NCI-H774 (cell line): ENCODE data around the gene SMCHD1.

ENCODE experiments used
- DNase-seq: peaks from one replicate; lab custom pipeline; 2025; lab: John Stamatoyannopoulos, UW

The SMCHD1 gene

DNA sequence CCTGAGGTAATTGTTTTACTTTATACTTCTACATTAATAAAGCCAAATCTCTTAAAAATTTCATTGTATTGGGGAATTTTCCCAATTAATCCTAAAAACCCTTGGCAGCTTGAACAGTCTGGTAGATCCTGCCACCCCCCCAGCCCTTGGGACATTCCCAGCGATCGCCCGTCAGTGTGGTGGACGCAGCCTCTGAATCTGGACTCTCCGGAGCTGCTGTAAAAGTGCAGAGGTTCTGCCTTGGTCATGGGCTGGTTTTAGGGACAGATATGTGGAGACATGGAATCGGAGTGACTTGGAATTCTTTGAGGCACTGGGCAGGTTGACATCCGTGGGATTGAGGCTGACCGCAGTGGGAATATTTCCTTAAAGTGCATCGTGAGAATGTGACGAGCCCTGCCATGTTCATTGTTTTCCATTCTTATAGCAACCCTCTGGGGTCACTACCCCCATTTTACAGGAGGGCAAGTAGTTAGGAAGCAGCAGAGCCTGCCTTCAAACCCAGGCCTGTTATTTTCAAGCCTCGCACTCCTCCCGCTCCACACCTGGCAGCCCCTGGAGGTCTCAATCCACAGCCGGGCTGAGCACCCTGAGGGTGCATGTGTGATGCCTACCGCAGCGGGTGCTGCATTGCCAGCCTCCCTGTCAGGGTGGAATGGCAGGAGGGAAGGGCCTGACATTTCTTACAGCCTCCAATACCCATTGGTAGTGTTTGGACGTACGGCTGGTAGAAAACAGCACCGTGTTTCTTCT lies 197.8 kb downstream of the SMCHD1 start:
- DNase-seq, result no peak

DNA sequence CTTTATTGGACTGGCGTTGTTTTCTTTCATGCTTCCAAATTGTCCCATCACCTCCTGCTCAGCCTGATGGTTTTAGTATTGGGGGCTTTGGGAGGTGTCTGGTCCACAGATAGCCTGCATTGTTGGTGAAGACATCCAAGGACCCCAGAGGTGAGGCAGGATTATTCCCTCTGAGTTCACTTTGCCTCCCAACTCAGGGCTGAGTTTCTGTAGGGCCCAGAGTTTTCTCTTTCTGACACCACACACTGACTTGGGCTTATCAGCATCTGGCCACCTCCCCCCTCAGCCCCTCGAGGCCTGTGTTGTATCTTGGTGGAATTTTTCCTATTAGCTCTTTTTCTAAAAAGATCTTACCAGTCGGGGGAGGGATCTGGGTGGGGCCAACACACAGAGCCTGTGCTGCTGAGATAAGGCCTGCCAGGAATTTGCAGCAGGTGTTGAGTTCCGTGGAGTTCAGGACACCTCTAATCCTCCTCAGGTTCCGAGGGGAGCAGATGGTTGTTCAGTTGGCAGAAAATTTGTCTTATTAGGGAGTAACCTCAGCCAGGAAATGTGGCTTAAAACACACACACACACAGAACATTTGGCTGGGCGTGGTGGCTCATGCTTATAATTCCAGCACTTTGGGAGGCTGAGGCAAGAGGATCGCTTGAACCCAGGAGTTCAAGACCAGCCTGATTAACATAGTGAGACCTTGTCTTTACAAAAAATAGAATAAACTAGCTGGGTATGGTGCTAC lies 198.6 kb downstream of the SMCHD1 start:
- no peak for DNase-seq
